CD4-positive, alpha-beta T cell treated with Interleukin-4 for 1 hour (primary cell): ENCODE results near the gene DDX10.

Source experiments
- DNase-seq, 2 donors: peaks; one replicate each; pipeline ENCODE4 v3.0.0-alpha.2; 2020 to 2022

Gene DDX10

GRCh38 chr11:108914211-108914610, 249.3 kb downstream of the DDX10 start:
- DNase-seq, result no peak

GRCh38 chr11:108914981-108915380, 250.1 kb downstream of the DDX10 start:
- no peak for DNase-seq

GRCh38 chr11:108915666-108916065, 250.8 kb downstream of the DDX10 start:
- no peak for DNase-seq

- no peak for DNase-seq
Measured at GRCh38 chr11:108916290-108916689, 251.4 kb downstream of the DDX10 start.

GRCh38 chr11:108916935-108917334, 252.1 kb downstream of the DDX10 start:
- no peak for DNase-seq

GRCh38 chr11:108921211-108921610, 256.3 kb downstream of the DDX10 start:
- DNase-seq, result no peak

GRCh38 chr11:108922241-108922640, 257.4 kb downstream of the DDX10 start:
- no peak for DNase-seq

- DNase-seq, result no peak
Measured at GRCh38 chr11:108923413-108923812, 258.5 kb downstream of the DDX10 start.

GRCh38 chr11:108926171-108926840, 261.4 kb downstream of the DDX10 start:
- DNase-seq, result no peak

- DNase-seq, result no peak
Measured at GRCh38 chr11:108926841-108927577, 262.1 kb downstream of the DDX10 start.

GRCh38 chr11:108927791-108928545, 263.1 kb downstream of the DDX10 start:
- no peak for DNase-seq

- DNase-seq, result no peak
Measured at GRCh38 chr11:108929241-108929640, 264.4 kb downstream of the DDX10 start.

- no peak for DNase-seq
Measured at GRCh38 chr11:108931168-108931567, 266.3 kb downstream of the DDX10 start.

- DNase-seq, result no peak
Measured at GRCh38 chr11:108933630-108934029, 268.8 kb downstream of the DDX10 start.

GRCh38 chr11:108934289-108934688, 269.4 kb downstream of the DDX10 start:
- DNase-seq, result no peak

- no peak for DNase-seq
Measured at GRCh38 chr11:108934696-108935095, 269.8 kb downstream of the DDX10 start.

- no peak for DNase-seq
Measured at GRCh38 chr11:108937746-108938145, 272.9 kb downstream of the DDX10 start.

- no peak for DNase-seq
Measured at GRCh38 chr11:108938604-108939003, 273.7 kb downstream of the DDX10 start.

- DNase-seq, result no peak
Measured at GRCh38 chr11:108939135-108939534, 274.3 kb downstream of the DDX10 start.

- DNase-seq, result no peak
Measured at GRCh38 chr11:108943853-108944252, 279.0 kb downstream of the DDX10 start.

GRCh38 chr11:108944471-108945178, 279.8 kb downstream of the DDX10 start:
- no peak for DNase-seq

- no peak for DNase-seq
Measured at GRCh38 chr11:108945341-108945740, 280.5 kb downstream of the DDX10 start.
